ENCODE data around the gene RBPMS2. TPM values are rescaled to one million over a fixed set of nuclear protein-coding genes. Genes with fewer than 3 reads are reported as not detected.

RBPMS2 gene
- total RNA-seq, 2 experiments from 2014 or later: 0.10 TPM; not detected in 1

DNA sequence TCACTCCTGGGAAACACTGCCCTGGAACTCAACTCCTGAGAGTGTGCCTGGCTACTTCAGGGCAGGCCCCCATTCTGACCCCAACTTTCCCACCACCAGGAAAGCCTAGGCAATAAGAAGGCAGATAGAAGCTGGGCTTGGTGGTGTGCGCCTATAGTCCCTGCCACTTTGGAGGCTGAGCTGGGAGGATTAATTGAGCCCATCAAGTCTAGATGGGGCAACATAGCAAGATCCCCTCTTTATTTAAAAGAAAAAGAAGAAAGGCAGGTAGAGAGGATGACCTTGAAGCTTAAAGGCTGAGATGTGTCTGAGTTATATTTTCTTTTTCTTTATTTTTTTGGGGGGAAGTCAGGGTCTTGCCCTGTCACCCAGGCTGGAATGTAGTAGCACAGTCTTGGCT is 4.2 kb upstream of the RBPMS2 start:
- no peak overlapping the region for H3K4me3 Mint-ChIP-seq
- H3K27me3 Mint-ChIP-seq: peaks cover 50% of the 10 kb centered on the region
- no peaks in the 10 kb centered on the region for H3K36me3 Mint-ChIP-seq (ENCODE audit: low read depth)
- ChIA-PET CTCF (interaction anchor here (0.6 to 1.5 kb wide), 5 partner anchors 11 to 268 kb away, joined by 3 to 5 read pairs (median 3); no protein-coding TSS in a partner anchor), POLR2A (no interaction called here)
- no peak overlapping the region for H3K27ac Mint-ChIP-seq
- no peak for DNase-seq
- no peaks in the 10 kb centered on the region for H3K9me3 Mint-ChIP-seq
- peaks cover 19% of the 10 kb centered on the region for H3K4me1 Mint-ChIP-seq

DNA sequence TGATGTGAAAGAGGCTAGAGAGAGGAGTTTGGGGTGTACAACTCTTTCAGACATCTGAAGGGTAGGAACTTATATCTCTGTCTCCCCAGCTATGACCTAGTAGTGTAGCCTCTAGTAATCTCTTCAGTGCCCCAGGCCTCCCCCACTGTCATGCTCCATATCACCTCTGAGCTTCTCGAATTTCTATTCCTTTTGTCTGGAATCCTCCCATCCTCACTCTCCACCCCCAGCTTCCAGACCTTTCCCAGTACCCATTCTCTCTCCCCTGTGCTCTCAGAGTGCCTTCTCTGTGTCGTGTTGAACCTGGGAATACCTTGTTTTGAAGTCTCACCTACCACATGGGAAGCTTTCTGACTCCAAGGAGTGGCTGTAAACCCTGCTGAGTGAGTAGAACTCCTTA is 3.6 kb upstream of the RBPMS2 start:
- DNase-seq: no peak
- ChIA-PET POLR2A (no interaction called here), CTCF (interaction anchor here (0.6 to 1.5 kb wide), 4 partner anchors 12 to 268 kb away, joined by 3 to 5 read pairs (median 4); no protein-coding TSS in a partner anchor)
- H3K4me3 Mint-ChIP-seq: no peak overlapping the region
- H3K4me1 Mint-ChIP-seq: peaks cover 23% of the 10 kb centered on the region
- H3K36me3 Mint-ChIP-seq (ENCODE audit: low read depth): no peaks in the 10 kb centered on the region
- H3K27ac Mint-ChIP-seq: no peak overlapping the region
- H3K9me3 Mint-ChIP-seq: no peaks in the 10 kb centered on the region
- H3K27me3 Mint-ChIP-seq: peaks cover 51% of the 10 kb centered on the region

DNA sequence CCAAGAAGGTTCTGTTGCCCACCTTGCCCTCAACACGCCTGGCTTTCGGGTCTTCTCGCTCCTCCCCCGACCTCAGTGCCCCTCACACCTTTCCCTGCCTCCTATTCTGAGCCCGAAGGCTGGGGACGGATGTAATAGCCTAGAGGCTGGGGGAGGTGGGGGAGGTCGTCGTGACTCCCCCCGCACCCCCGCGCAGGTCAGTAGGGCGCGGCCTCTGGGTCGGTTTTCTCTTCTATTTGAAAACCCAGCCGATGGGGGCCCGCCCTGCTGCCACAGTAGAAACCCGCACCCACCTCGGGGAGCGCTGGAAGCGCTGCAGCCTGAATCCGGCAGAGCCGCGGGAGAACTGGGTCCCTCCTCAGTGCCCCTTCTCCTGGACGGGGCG is 1.0 kb upstream of the RBPMS2 start:
- H3K4me3 Mint-ChIP-seq: peak overlapping the region; percentile 56
- no peak for DNase-seq
- POLR2A ChIA-PET: no interaction called here

DNA sequence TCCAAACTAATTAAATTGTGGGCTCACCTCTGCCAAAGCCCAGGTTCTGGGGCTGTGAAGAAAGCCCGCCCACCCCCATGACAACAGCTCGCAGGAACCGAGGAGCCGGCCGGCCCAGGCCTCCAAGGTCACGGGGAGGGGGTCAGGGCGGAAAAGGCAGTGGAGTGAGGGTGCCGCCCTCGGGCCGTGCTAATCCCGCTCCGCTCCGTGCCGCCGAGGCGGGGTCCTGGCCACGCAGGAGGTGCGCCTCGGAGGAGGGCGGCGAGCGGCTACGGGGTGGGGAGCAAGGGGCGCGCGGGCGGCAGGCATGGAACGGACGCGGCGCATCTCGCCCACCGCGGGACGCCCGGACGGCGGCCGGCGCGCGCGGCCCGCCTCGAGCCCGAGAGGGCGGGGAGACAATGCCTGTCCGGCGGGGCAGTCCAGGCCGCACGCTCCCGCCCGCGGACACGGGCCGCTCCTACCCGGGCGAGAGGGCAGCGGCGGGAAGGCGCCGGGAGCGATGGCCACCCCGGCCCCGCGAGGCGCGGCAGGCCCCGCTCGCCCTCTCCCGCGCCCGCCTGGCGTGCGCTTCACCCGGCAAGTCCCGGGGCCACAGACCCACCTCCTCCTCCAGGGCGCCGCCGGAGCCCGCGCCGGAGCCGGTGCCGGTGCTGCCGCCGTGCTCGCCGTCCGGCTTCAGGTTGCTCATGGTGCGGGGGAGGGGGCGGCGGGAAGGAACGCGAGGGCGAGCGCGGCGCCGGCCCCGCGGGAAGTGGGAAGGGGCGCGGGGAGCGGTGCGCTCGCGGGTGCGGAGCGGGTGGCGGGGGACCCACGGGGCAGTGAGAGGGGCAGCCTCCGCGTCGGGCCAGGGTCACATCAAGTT is 528 bp downstream of the RBPMS2 start:
- POLR2A ChIA-PET: no interaction called here
- H3K4me3 Mint-ChIP-seq: peak overlapping the region; percentile 31
- CTCF ChIA-PET: interaction anchor here (0.9 kb wide), 1 partner anchor 11 kb away, joined by 3 read pairs; no protein-coding TSS in a partner anchor
- no peaks in the 10 kb centered on the region for H3K9me3 Mint-ChIP-seq
- DNase-seq: peak; percentile 18
- peaks cover 7% of the 10 kb centered on the region for H3K4me1 Mint-ChIP-seq
- no peak overlapping the region for H3K27ac Mint-ChIP-seq
- no peaks in the 10 kb centered on the region for H3K36me3 Mint-ChIP-seq (ENCODE audit: low read depth)
- peaks cover 72% of the 10 kb centered on the region for H3K27me3 Mint-ChIP-seq

More for the DNA sequence above, 1.0 kb upstream of the RBPMS2 start:
- Mint-ChIP-seq H3K4me1 (peaks cover 7% of the 10 kb centered on the region), H3K27me3 (peaks cover 70% of the 10 kb centered on the region), H3K9me3 (no peaks in the 10 kb centered on the region), H3K27ac (no peak overlapping the region), H3K36me3 (ENCODE audit: low read depth) (no peaks in the 10 kb centered on the region)
- CTCF ChIA-PET: no interaction called here

DNA sequence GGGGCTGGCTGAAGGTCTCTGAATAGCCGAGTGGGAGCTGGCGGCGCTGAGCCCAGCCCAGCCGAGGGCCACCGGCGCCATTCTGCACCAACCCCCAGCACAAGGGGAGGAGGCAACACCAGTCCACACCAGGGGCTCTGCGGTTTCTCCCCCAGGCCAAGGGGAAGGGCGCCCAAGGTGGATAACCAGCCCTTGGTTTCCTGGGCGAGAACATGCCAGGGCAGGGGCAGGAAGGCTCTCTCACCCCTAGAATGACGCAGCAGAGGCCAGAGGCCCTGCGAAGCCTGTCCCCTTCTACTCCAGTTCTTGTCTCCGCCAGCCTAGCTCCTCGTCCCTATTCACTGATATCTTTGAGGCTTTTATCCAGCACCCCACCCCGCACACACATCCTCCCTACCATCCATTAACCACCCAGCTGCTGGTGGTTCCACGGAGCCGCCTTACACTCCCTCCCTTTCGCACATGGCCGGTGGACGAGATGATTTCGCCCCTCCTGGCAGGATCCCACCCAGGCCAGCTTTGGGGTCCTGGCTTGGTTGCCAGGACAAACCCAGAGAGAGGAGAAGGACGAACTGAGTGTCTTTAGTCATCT is 1.3 kb downstream of the RBPMS2 start:
- Mint-ChIP-seq H3K27me3 (peaks cover 67% of the 10 kb centered on the region), H3K4me3 (peak overlapping the region; percentile 31), H3K9me3 (no peaks in the 10 kb centered on the region), H3K4me1 (peaks cover 7% of the 10 kb centered on the region), H3K27ac (no peak overlapping the region), H3K36me3 (ENCODE audit: low read depth) (no peaks in the 10 kb centered on the region)
- ChIA-PET POLR2A (no interaction called here), CTCF (interaction anchor here (0.6 to 0.9 kb wide), 2 partner anchors 10 to 532 kb away, joined by 3 to 6 read pairs; no protein-coding TSS in a partner anchor)
- DNase-seq: no peak

DNA sequence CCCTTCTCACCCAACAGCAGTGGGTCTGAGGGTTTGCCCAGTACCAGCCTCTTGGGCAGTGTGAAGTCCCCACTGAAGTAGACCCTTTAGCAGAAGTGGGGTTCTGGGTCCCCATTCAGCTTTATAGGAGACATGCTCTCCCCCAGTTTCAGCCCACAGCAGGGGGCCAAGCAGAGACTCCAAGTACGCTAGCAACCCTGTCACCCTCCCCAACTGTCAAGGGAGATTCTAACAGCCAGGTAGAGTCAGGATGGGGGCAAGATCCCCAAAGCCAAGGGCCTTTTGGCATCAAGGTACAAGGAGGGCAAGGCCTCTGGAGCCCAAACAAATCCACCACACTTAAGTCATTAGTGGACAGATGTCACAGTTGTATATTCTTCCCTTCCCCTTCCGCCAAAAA is 1.8 kb downstream of the RBPMS2 start:
- no peak for DNase-seq
- ChIA-PET CTCF (interaction anchor here (0.6 to 0.9 kb wide), 2 partner anchors 10 to 532 kb away, joined by 3 to 6 read pairs; no protein-coding TSS in a partner anchor), POLR2A (no interaction called here)
- no peaks in the 10 kb centered on the region for H3K36me3 Mint-ChIP-seq (ENCODE audit: low read depth)
- H3K9me3 Mint-ChIP-seq: no peaks in the 10 kb centered on the region
- H3K27ac Mint-ChIP-seq: no peak overlapping the region
- H3K4me1 Mint-ChIP-seq: peaks cover 7% of the 10 kb centered on the region
- peaks cover 61% of the 10 kb centered on the region for H3K27me3 Mint-ChIP-seq
- peak overlapping the region; percentile 31 for H3K4me3 Mint-ChIP-seq

DNA sequence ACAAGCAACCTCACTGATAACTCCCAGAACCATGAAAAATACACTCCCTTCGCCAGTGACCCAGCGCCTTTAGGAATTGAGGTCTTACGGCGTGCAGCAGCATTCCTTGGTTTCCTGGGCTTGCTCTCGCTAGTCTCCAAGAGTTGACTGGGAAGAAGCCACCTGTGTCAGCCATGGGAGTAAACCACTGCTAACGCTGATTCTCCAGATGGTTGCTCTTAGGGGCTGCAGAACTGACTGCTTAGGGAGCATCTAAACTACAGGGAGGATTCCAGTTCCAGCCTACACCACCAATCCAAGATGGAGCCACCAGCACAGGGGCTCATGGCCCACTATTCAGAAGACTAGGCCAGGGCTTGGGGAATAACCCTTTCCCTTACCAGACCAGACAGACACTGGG is 2.4 kb downstream of the RBPMS2 start:
- Mint-ChIP-seq H3K36me3 (ENCODE audit: low read depth) (no peaks in the 10 kb centered on the region), H3K9me3 (no peaks in the 10 kb centered on the region), H3K27ac (no peak overlapping the region), H3K4me1 (peaks cover 10% of the 10 kb centered on the region), H3K4me3 (no peak overlapping the region), H3K27me3 (peaks cover 56% of the 10 kb centered on the region)
- DNase-seq: no peak
- POLR2A ChIA-PET: no interaction called here
- CTCF ChIA-PET: no interaction called here

DNA sequence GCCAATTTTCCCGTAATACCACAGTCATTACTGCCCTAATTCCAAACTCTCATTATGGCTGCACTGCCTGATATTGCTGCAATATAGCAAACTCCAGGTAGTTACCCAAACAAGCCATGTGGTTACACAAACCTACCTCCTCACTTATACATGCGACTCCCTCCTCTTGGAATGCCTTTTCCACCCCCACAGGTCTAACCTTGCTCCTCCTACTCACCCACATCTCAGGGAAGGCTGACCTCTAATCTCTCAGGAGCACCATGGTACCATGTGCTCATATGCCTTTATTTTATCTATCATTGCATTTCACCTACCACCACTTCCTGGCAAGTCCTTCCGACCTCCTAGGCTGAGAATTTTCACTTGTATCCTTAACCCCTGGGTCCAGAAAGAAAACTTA is 2.9 kb downstream of the RBPMS2 start:
- CTCF ChIA-PET: interaction anchor here (0.7 kb wide), 1 partner anchor 16 kb away, joined by 3 read pairs; no protein-coding TSS in a partner anchor
- peaks cover 51% of the 10 kb centered on the region for H3K27me3 Mint-ChIP-seq

DNA sequence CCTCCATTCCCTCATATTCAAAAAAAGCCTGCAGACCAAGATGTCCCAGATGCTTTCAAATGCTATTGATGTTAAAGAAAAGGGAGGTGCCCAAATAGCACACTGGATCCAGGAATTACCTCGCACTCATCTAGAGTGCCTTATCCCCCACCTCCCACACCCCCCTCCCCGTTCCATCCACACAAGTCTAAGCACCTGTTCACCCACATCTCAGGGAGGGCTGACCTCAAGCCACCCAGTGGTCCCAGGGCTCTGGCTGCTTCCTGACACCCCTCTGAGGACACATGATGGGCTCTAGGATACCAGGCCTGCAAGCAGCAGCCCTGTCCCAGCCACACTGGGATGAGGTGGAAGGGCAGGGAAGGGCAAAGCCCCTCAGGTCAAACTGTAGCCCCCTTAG is 4.8 kb downstream of the RBPMS2 start:
- ChIA-PET POLR2A (no interaction called here), CTCF (no interaction called here)
- Mint-ChIP-seq H3K4me1 (peaks cover 16% of the 10 kb centered on the region), H3K27ac (no peak overlapping the region), H3K9me3 (no peaks in the 10 kb centered on the region), H3K36me3 (ENCODE audit: low read depth) (no peaks in the 10 kb centered on the region), H3K4me3 (no peak overlapping the region), H3K27me3 (peaks cover 34% of the 10 kb centered on the region)
- DNase-seq: no peak

More for the DNA sequence above, 2.9 kb downstream of the RBPMS2 start:
- Mint-ChIP-seq H3K36me3 (ENCODE audit: low read depth) (no peaks in the 10 kb centered on the region), H3K9me3 (no peaks in the 10 kb centered on the region), H3K27ac (no peak overlapping the region), H3K4me1 (peaks cover 15% of the 10 kb centered on the region), H3K4me3 (no peak overlapping the region)
- POLR2A ChIA-PET: no interaction called here
- DNase-seq: no peak

DNA sequence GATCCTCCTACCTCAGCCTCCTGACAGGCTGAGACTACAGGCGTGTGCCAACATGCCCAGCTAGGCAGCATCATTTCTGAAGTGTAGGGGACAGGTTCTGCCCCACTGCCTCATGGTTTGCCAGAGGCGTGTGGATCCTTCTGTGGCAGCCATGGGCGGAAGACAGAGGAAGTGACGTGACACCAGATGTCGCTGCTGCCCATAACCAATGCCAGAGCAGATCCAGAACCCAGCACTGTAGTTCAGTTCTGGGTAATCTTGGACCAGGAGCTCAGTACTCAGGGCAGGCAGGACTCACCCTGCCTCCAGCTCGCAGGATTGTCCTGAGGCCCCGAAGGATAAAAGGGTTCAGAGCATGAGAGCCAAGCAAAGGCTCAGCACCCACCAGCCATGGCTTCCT is 8.2 kb downstream of the RBPMS2 start:
- H3K36me3 Mint-ChIP-seq (ENCODE audit: low read depth): no peaks in the 10 kb centered on the region
- H3K27ac Mint-ChIP-seq: no peak overlapping the region
- no peaks in the 10 kb centered on the region for H3K9me3 Mint-ChIP-seq
- ChIA-PET CTCF (interaction anchor here (0.6 to 0.8 kb wide), 2 partner anchors 15 to 778 kb away, joined by 3 read pairs; no protein-coding TSS in a partner anchor), POLR2A (no interaction called here)
- no peak overlapping the region for H3K4me3 Mint-ChIP-seq
- peaks cover 11% of the 10 kb centered on the region for H3K27me3 Mint-ChIP-seq
- no peak for DNase-seq
- H3K4me1 Mint-ChIP-seq: peaks cover 11% of the 10 kb centered on the region

DNA sequence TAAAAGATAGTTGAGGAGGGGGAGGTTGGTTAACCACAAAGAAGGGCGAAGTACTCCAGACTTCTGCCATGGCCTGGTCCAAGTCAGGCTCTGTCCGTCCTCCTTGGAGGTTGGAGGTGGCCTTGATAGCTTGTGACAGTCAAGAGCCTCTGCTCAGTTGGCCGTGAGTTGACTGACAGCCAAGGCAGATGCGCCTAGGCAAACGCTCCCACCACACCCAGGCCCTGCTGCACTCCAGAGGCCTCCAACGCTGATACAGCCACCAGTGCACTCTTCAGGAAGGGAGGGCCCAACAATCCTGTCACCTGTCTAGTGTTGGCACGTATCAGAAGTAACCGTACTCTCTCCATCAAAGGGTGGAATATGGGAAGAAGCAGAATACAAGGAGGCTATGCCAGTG is 9.3 kb downstream of the RBPMS2 start:
- H3K36me3 Mint-ChIP-seq (ENCODE audit: low read depth): no peaks in the 10 kb centered on the region
- H3K27ac Mint-ChIP-seq: no peak overlapping the region
- peaks cover 8% of the 10 kb centered on the region for H3K27me3 Mint-ChIP-seq
- H3K4me3 Mint-ChIP-seq: no peak overlapping the region
- DNase-seq: no peak
- peaks cover 11% of the 10 kb centered on the region for H3K4me1 Mint-ChIP-seq
- H3K9me3 Mint-ChIP-seq: no peaks in the 10 kb centered on the region
- ChIA-PET POLR2A (no interaction called here), CTCF (interaction anchor here (0.7 kb wide), 1 partner anchor 24 kb away, joined by 4 read pairs; no protein-coding TSS in a partner anchor)

DNA sequence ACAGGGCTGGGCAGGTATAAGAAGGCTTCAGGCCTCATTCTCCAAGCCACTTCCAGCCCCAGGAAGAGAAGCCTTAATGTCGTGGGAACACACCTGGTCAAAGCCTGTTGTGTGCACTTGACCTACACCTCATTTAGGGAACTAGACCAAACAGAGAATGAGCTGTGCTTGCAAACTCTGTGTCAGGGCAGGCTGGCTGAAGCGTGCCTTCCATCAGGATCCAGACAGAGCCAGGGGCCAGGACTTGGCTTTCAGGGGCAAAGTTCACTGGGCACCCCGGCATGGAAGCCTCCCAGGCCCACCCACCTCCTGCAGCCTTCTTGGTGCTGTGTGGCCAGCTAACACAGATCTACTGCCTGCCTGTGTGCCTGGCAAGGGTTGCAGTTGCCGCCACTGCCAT is 11.5 kb downstream of the RBPMS2 start:
- Mint-ChIP-seq H3K4me1 (peaks cover 11% of the 10 kb centered on the region), H3K27me3 (no peaks in the 10 kb centered on the region), H3K27ac (no peak overlapping the region), H3K36me3 (ENCODE audit: low read depth) (no peaks in the 10 kb centered on the region), H3K4me3 (no peak overlapping the region), H3K9me3 (no peaks in the 10 kb centered on the region)
- POLR2A ChIA-PET: no interaction called here
- CTCF ChIA-PET: interaction anchor here (0.9 to 1.4 kb wide), 3 partner anchors 10 to 151 kb away, joined by 3 to 4 read pairs (median 3); no protein-coding TSS in a partner anchor
- no peak for DNase-seq

DNA sequence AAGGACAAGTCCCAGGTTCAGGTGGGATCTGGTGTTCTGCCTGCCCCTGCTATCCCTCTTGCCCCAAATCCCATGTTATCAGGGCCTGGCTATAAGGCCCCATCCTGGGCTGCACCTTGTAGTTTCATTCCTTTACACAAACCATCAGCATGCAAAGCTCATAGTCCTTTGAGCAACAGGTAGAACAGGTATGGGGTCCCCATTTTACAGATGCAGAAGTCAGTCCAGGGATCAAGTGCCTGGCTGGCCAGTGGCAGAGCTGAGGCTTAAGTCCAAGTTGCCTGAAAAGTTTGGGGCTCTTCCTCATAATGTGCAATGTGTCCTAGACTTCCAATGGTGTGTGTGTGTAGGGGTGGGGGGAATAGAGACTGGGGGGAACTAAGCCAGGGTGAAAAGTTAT is 11.9 kb downstream of the RBPMS2 start:
- ChIA-PET CTCF (interaction anchor here (0.9 to 1.6 kb wide), 4 partner anchors 11 to 151 kb away, joined by 3 to 5 read pairs (median 4); no protein-coding TSS in a partner anchor), POLR2A (no interaction called here)
- Mint-ChIP-seq H3K27me3 (no peaks in the 10 kb centered on the region), H3K27ac (no peak overlapping the region), H3K36me3 (ENCODE audit: low read depth) (no peaks in the 10 kb centered on the region), H3K4me1 (peaks cover 11% of the 10 kb centered on the region), H3K9me3 (no peaks in the 10 kb centered on the region), H3K4me3 (no peak overlapping the region)
- DNase-seq: no peak
